WERI-Rb-1 (cell line): Measurements from ENCODE around the gene APLF.

Source experiments
- DNase-seq: peaks from one replicate; pipeline ENCODE4 v3.0.0-alpha.2; 2020
- H3K27ac ChIP-seq: fragments of 250-450 bp; sonication (Bioruptor Pico); 2 replicates; pipeline ENCODE4 v1.5.1; 2020; ENCODE audit warnings: mild to moderate bottlenecking, moderate library complexity
- H3K27me3 ChIP-seq: fragments of 250-450 bp; sonication (Bioruptor Pico); 2 replicates; pipeline ENCODE4 v1.5.1; 2021; ENCODE audit warnings: mild to moderate bottlenecking, low read depth, moderate library complexity; ENCODE audit not compliant: insufficient read depth, severe bottlenecking
- H3K36me3 ChIP-seq: fragments of 250-450 bp; sonication (Bioruptor Pico); 2 replicates; pipeline ENCODE4 v1.5.1; 2020; ENCODE audit warnings: mild to moderate bottlenecking, moderate library complexity
- H3K4me3 ChIP-seq: 2 replicates; pipeline ENCODE4 v1.5.1; 2011; ENCODE audit warnings: low read depth, mild to moderate bottlenecking, control low read depth, low read length
- H3K9me3 ChIP-seq: fragments of 250-450 bp; sonication (Bioruptor Pico); 2 replicates; pipeline ENCODE4 v1.5.1; 2021; ENCODE audit warnings: mild to moderate bottlenecking, moderate library complexity; ENCODE audit not compliant: severe bottlenecking
- TF ChIP-seq, protein P1 (sequence below): IDR thresholded peaks from 2 replicates; pipeline ENCODE4 v1.5.1; 2011; ENCODE audit warnings: low read depth, mild to moderate bottlenecking, control low read depth, inconsistent platforms, low read length

The APLF gene

DNA sequence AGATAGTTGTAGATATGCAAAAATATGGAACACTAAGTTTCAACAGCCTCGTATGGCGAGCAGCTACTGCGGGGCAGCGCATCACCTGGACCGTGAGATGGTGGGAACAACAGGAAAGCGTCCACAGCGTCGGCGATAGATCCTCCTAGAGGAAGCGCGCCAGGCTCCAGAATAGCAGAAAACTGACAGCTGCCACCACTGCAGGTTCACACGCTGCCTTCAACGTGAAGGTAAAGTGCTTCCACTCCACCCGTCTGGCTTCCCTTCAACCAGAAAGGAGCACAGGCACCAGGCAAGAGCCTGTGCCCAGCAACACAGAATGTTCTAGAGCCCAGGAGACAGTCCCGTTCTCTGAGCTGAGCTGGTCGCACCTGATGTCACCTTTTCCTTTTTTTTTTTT lies 20.3 kb upstream of the APLF start:
- Histone ChIP-seq H3K4me3 (no peak overlapping the region), H3K9me3 (peaks cover 2% of the 10 kb centered on the region), H3K27me3 (no peaks in the 10 kb centered on the region), H3K36me3 (no peaks in the 10 kb centered on the region), H3K27ac (no peak overlapping the region)
- no peak for DNase-seq
- TF ChIP-seq, protein P1, sequence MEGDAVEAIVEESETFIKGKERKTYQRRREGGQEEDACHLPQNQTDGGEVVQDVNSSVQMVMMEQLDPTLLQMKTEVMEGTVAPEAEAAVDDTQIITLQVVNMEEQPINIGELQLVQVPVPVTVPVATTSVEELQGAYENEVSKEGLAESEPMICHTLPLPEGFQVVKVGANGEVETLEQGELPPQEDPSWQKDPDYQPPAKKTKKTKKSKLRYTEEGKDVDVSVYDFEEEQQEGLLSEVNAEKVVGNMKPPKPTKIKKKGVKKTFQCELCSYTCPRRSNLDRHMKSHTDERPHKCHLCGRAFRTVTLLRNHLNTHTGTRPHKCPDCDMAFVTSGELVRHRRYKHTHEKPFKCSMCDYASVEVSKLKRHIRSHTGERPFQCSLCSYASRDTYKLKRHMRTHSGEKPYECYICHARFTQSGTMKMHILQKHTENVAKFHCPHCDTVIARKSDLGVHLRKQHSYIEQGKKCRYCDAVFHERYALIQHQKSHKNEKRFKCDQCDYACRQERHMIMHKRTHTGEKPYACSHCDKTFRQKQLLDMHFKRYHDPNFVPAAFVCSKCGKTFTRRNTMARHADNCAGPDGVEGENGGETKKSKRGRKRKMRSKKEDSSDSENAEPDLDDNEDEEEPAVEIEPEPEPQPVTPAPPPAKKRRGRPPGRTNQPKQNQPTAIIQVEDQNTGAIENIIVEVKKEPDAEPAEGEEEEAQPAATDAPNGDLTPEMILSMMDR: no peak

DNA sequence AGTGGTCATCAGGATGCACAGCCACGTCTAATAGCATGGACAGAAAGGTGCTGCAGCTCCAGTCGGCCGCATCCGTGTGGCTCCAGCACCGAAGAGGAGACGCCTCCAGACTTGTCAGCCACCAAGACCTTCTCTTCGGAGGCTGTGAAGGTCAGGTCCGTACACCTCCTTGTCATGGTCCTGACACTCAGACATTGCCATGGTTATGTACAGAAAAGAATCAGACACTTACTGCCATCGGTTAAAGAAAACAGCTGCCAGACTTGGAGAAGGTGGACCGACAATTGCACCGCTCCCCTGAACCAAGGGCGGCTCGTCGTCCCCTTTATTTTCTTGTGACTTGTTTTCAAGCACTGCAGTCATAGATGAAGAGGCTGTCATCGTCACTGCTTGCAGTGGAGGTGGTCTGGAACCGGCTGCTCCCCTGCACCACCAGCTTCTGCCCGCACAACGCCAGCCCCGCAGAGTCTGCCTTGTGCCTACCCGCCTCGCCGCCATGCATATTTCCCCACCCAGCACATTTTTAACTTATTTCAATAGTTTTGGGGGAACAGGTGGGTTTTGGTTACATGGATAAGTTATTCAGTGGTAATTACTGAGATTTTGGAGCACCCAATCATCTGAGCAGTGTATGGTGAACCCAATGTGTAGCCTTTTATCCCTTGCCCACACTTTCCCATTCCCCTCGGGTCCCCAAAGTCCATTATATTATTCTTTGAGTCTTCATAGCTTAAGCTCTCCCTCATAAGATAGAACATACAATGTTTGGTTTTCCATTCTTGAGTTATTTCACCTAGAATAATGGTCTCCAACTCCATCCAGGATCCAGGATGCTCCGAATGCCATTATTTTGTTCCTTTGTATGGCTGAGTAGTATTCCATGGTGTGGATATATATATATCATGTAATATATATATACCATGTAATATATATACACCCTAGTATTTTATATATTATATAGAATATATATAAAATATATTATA lies 18.4 kb upstream of the APLF start:
- no peak for DNase-seq
- H3K4me3 ChIP-seq: no peak overlapping the region
- H3K27ac ChIP-seq: no peak overlapping the region
- peaks cover 2% of the 10 kb centered on the region for H3K9me3 ChIP-seq
- no peaks in the 10 kb centered on the region for H3K27me3 ChIP-seq
- H3K36me3 ChIP-seq: no peaks in the 10 kb centered on the region
- TF ChIP-seq, protein P1: no peak

DNA sequence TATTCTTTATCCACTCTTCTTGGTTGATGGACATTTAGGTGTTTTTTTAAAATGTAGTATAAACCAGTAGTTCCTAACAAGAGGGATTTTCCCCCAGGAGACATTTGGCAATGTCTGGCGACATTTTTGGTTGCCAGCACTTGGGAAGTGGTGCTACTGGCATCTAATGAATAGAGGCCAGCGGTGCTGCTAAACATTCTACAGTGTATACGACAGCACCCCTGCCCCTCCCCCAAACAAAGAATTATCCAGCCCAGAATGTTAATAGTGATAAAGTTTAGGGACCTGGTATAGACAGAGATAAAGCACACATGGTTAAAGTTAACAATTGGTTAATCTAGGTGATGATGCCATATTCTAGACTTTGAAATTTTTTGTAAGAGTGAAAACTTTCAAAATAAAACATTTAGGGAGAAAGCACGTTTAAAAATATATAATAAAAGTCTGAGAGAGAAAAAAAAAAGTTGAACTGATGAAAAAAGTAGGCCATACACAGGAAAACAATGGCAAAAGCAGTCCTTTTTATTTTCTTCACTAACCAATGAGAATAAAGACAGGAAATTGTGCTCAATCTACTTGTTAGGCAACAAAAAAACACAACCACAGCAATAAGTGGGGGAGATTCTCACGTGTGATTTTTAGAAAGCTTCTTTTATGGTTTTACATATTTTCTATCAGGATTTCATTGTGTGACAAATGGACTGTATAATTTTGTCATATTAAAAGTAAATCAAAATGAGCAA lies 15.1 kb upstream of the APLF start:
- H3K4me3 ChIP-seq: no peak overlapping the region
- H3K27ac ChIP-seq: no peak overlapping the region
- H3K27me3 ChIP-seq: no peaks in the 10 kb centered on the region
- no peaks in the 10 kb centered on the region for H3K36me3 ChIP-seq
- no peak for DNase-seq
- TF ChIP-seq, protein P1: no peak
- H3K9me3 ChIP-seq: peaks cover 2% of the 10 kb centered on the region

DNA sequence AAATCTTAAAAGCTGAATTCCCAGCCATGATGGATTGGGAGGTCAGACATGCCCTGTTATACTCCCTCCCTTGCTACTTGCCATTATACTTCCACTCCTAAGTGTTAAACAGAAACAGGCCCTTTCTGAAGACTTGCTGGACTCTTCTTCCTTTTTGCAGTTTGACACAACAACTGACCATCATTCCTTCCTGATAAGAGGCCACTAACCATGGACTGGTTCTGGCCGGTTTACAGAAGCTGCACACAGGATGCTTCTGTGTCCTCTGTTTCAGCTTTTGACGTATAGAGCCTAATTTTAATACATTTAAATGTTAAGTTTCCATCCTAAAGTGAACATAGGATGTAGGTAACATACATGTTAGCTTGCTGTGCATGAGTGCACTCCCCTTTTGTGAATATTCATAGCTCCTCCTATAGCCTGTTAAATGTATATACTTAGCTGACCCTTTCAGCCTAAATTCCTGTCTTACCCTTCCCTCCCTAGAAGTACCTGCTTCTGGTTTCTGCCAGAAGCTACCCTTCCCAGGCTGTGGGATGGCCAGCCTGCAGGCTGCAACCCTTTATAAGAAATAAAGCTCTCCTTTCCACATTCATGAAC lies 13.5 kb upstream of the APLF start:
- TF ChIP-seq, protein P1: no peak
- H3K27ac ChIP-seq: no peak overlapping the region
- H3K36me3 ChIP-seq: no peaks in the 10 kb centered on the region
- H3K4me3 ChIP-seq: no peak overlapping the region
- H3K9me3 ChIP-seq: no peaks in the 10 kb centered on the region
- DNase-seq: no peak
- no peaks in the 10 kb centered on the region for H3K27me3 ChIP-seq

- H3K27me3 ChIP-seq: no peaks in the 10 kb centered on the region
- no peak overlapping the region for H3K27ac ChIP-seq
- H3K36me3 ChIP-seq: no peaks in the 10 kb centered on the region
- H3K9me3 ChIP-seq: no peaks in the 10 kb centered on the region
- no peak for DNase-seq
- TF ChIP-seq, protein P1: no peak
- H3K4me3 ChIP-seq: no peak overlapping the region
Observed at GRCh38 chr2:68454719-68455118, 12.7 kb upstream of the APLF start.
